Endothelial cell of umbilical vein (primary cell): ENCODE data around the gene SIAH3. TPM values are rescaled to one million over a fixed set of nuclear protein-coding genes. Genes with fewer than 3 reads are reported as not detected.

Source experiments
- BruUV-seq: library from RNA; stranded (reverse); fragments of 400-500 nt; replicated peaks from 2 replicates; lab custom pipeline; 2021; lab: Mats Ljungman, UMichigan
- CTCF ChIA-PET: fragments of 300-600, 350-600 bp; sonication (Branson Sonifier 250); formaldehyde crosslinking; loops from one replicate; lab custom pipeline; 2021; ENCODE audit warnings: antibody characterized with exemption, inconsistent platforms; lab: Charles Lee
- POLR2A ChIA-PET: fragments of 300-600, 350-600 bp; sonication (Branson Sonifier 250); formaldehyde crosslinking; loops from one replicate; lab custom pipeline; 2021; ENCODE audit warnings: antibody characterized with exemption, inconsistent platforms; lab: Charles Lee
- DNase-seq: peaks from one replicate; pipeline ENCODE4 v3.0.0-alpha.2; 2011; ENCODE audit warnings: low read depth, low spot score
- FAIRE-seq: peaks from 2 replicates; lab custom pipeline; 2011; peaks lifted over from hg19 to GRCh38; lab: Jason Lieb, UNC
- H2AFZ ChIP-seq: 2 replicates; pipeline ENCODE4 v1.6.0; 2012; ENCODE audit warnings: low read depth, low read length, control low read depth, inconsistent platforms
- H3K27ac ChIP-seq: 2 replicates; pipeline ENCODE4 v1.5.1; 2011; ENCODE audit warnings: low read depth, mild to moderate bottlenecking, control low read depth, low read length, moderate library complexity; ENCODE audit not compliant: insufficient read depth
- H3K27me3 ChIP-seq, 2 experiments: 2 replicates each; pipeline versions ENCODE4 v1.6.0 to v1.6.1; 2011; ENCODE audit warnings: low read length in 2 of 2, mixed read lengths in 1 of 2; ENCODE audit not compliant: control insufficient read depth in 2 of 2, insufficient read depth in 2 of 2
- H3K36me3 ChIP-seq, 2 experiments: 2 replicates in 1 of 2; 3 replicates in 1 of 2; pipeline ENCODE4 v1.5.1; 2011; ENCODE audit warnings: low read length in 2 of 2, mild to moderate bottlenecking in 1 of 2, moderate library complexity in 1 of 2; ENCODE audit not compliant: control insufficient read depth in 2 of 2, insufficient read depth in 2 of 2; ENCODE audit errors: extremely low read depth in 1 of 2
- H3K4me1 ChIP-seq: 3 replicates; pipeline ENCODE4 v1.5.1; 2011; ENCODE audit warnings: mild to moderate bottlenecking, low read length; ENCODE audit not compliant: control insufficient read depth, insufficient read depth; ENCODE audit errors: extremely low read depth
- H3K4me2 ChIP-seq: 2 replicates; pipeline ENCODE4 v1.6.1; 2011; ENCODE audit warnings: low read length, control low read depth, mixed read lengths; ENCODE audit not compliant: insufficient read depth
- H3K4me3 ChIP-seq, 3 experiments: fragments of 200-600 bp in 1 of 3; sonication (generic), shearing (Covaris generic) in 1 of 3; replicated peaks in 1 of 3; 2 replicates each; pipeline ENCODE4 v1.5.1; 2011 to 2016; ENCODE audit warnings: control low read depth in 3 of 3, low read length in 3 of 3, mild to moderate bottlenecking in 2 of 3, inconsistent platforms in 1 of 3, low read depth in 1 of 3, moderate library complexity in 1 of 3; ENCODE audit not compliant: insufficient read depth in 1 of 3
- H3K79me2 ChIP-seq: 2 replicates; pipeline ENCODE4 v1.6.0; 2012; ENCODE audit warnings: low read length, inconsistent platforms; ENCODE audit not compliant: control insufficient read depth, insufficient read depth
- H3K9ac ChIP-seq: replicated peaks from 2 replicates; pipeline ENCODE3; 2011; ENCODE audit warnings: low read length, control low read depth; ENCODE audit not compliant: insufficient read depth; ENCODE audit errors: extremely low read depth
- H3K9me1 ChIP-seq: replicated peaks from 3 replicates; pipeline ENCODE4 v1.6.0; 2011; ENCODE audit warnings: mild to moderate bottlenecking, low read length; ENCODE audit not compliant: control insufficient read depth, insufficient read depth; ENCODE audit errors: extremely low read depth
- H3K9me3 ChIP-seq: replicated peaks from 2 replicates; pipeline ENCODE4 v1.5.1; 2012; ENCODE audit warnings: low read length, inconsistent platforms; ENCODE audit not compliant: control insufficient read depth, insufficient read depth
- H4K20me1 ChIP-seq: replicated peaks from 2 replicates; pipeline ENCODE3; 2011; ENCODE audit warnings: mild to moderate bottlenecking, low read length; ENCODE audit not compliant: control insufficient read depth, insufficient read depth; ENCODE audit errors: extremely low read depth
- EZH2 ChIP-seq: IDR thresholded peaks from 2 replicates; pipeline ENCODE4 v1.6.1; 2012; ENCODE audit warnings: borderline replicate concordance, low read depth, mild to moderate bottlenecking, moderate library complexity, low read length, inconsistent platforms; ENCODE audit not compliant: severe bottlenecking
- FOS ChIP-seq: IDR thresholded peaks from 2 replicates; pipeline ENCODE4 v1.6.1; 2011; ENCODE audit warnings: mild to moderate bottlenecking, low read length, moderate library complexity, borderline replicate concordance; ENCODE audit not compliant: insufficient read depth
- GATA2 ChIP-seq: IDR thresholded peaks from 2 replicates; pipeline ENCODE4 v1.7.0; 2011; ENCODE audit warnings: low read depth, mild to moderate bottlenecking, moderate library complexity, mixed read lengths, low read length; ENCODE audit not compliant: insufficient read length, insufficient read depth
- JUN ChIP-seq: IDR thresholded peaks from 2 replicates; pipeline ENCODE4 v1.6.1; 2011; ENCODE audit warnings: borderline replicate concordance, low read depth; ENCODE audit not compliant: insufficient read length, insufficient read depth
- MYC ChIP-seq: IDR thresholded peaks from one replicate; pipeline ENCODE4 v1.6.1; 2011; ENCODE audit warnings: mild to moderate bottlenecking, low read depth, low read length
- POLR2A ChIP-seq: IDR thresholded peaks from 2 replicates; pipeline ENCODE4 v1.6.1; 2012; ENCODE audit warnings: low read depth, mild to moderate bottlenecking, control low read depth, low read length
- POLR2AphosphoS5 ChIP-seq: IDR thresholded peaks from 2 replicates; pipeline ENCODE4 v1.6.1; 2012; ENCODE audit warnings: low read depth, mild to moderate bottlenecking, control low read depth, low read length, moderate library complexity; ENCODE audit not compliant: insufficient read depth
- dilution Hi-C: fragments of 300-500 bp; cut with MboI; formaldehyde crosslinking; loops from one replicate; pipeline ENCODE4 v1.15.0; 2019; ENCODE audit warnings: low sequenced_read_pairs; ENCODE audit not compliant: extremely low pct_ligation_motif_present
- intact Hi-C: fragments of 100-400 bp; cut with micrococcal nuclease; formaldehyde crosslinking; loops from one replicate; pipeline ENCODE4 v1.10.0; 2022
- polyA plus RNA-seq, 4 experiments: library from polyadenylated mRNA; depleted of rRNA in 3 of 4; stranded (reverse) in 3 of 4; unstranded in 1 of 4; fragments of >200 nt; gene quantifications; 2 replicates each; pipeline versions ENCODE4 v1.2.1 to v1.2.3, GENCODE V29; 2011 to 2012; ENCODE audit warnings: missing spikeins in 1 of 4
- total RNA-seq: library from RNA; stranded (reverse); gene quantifications from 2 replicates; pipeline ENCODE4 v1.2.3, GENCODE V29; 2021
- TF ChIP-seq, protein P1 (sequence below), 2 donors: IDR thresholded peaks; 1 replicate in 1 of 2; 2 replicates in 1 of 2; pipeline ENCODE4 v1.5.1; 2011; ENCODE audit warnings: low read length in 2 of 2, mild to moderate bottlenecking in 2 of 2, moderate library complexity in 2 of 2, control low read depth in 1 of 2, inconsistent platforms in 1 of 2, low read depth in 1 of 2; ENCODE audit not compliant: insufficient read depth in 1 of 2; ENCODE audit errors: extremely low read depth in 1 of 2
- TF ChIP-seq, protein P2 (sequence below): IDR thresholded peaks from 2 replicates; pipeline ENCODE4 v1.6.1; 2011; ENCODE audit not compliant: insufficient read depth, insufficient read length

SIAH3 gene
- total and polyA plus RNA-seq, 2 donors (not counting 3 experiments of a cell fraction or from before 2014, with no cell fraction given): 0.03 TPM; not detected in 1

DNA sequence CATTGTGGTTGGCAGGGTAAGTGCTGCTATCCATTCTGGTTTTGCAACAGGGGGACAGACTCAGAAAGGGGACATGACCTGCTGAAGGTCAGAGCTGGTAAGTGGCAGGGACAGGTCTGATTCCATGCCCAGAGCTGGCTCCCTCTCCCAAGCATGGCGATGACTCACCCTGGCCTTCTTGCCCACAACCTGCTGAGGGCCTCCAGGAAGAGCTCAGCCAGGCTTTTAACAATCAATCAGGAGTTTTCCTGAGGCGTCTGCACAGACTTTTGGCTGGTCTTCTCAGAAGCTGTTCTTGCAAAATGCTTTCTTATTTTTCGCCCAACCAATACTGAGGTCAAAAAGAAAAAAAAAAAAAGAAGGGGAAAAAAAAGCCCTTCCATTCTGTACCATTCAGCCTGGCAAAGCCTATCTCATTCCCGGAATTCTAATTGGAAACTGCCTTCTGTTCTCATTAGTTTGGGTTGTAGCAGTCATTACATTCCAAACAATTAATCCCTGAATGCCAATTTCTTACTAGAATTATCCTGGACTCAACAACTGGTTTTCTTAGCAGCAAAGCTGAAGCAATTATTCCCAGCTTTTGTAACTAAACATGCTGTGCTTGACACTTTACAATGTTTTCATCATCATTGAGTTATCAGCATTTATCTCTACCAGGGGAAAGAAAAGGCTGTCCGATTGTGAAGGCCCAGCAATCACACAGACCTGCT is 17.7 kb downstream of the SIAH3 start:
- TF ChIP-seq FOS: peak; percentile 33
- TF ChIP-seq, protein P1, sequence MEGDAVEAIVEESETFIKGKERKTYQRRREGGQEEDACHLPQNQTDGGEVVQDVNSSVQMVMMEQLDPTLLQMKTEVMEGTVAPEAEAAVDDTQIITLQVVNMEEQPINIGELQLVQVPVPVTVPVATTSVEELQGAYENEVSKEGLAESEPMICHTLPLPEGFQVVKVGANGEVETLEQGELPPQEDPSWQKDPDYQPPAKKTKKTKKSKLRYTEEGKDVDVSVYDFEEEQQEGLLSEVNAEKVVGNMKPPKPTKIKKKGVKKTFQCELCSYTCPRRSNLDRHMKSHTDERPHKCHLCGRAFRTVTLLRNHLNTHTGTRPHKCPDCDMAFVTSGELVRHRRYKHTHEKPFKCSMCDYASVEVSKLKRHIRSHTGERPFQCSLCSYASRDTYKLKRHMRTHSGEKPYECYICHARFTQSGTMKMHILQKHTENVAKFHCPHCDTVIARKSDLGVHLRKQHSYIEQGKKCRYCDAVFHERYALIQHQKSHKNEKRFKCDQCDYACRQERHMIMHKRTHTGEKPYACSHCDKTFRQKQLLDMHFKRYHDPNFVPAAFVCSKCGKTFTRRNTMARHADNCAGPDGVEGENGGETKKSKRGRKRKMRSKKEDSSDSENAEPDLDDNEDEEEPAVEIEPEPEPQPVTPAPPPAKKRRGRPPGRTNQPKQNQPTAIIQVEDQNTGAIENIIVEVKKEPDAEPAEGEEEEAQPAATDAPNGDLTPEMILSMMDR (IDR thresholded peaks at IDR 0.05; ENCODE audit: extremely low read depth in 1 of 2, insufficient read depth in 1 of 2, low read depth in 1 of 2, low read length in 2 of 2): no peak
- Histone ChIP-seq H3K36me3 (no peaks in the 10 kb centered on the region), H3K9me1 (no peaks in the 10 kb centered on the region), H3K4me2 (no peak overlapping the region), H3K27ac (no peak overlapping the region), H3K4me3 (no peak overlapping the region), H3K27me3 (peaks cover 0 to 5% of the 10 kb centered on the region in 2 experiments), H2AFZ (no peak overlapping the region), H4K20me1 (no peaks in the 10 kb centered on the region), H3K9ac (no peak overlapping the region), H3K79me2 (no peaks in the 10 kb centered on the region), H3K4me1 (no peaks in the 10 kb centered on the region), H3K9me3 (no peaks in the 10 kb centered on the region)
- BruUV-seq: no TSS peak
- POLR2A ChIA-PET: no interaction called here
- CTCF ChIA-PET: interaction anchor here (0.9 to 1.3 kb wide), 5 partner anchors 11 to 326 kb away, joined by 3 to 5 read pairs (median 4); no protein-coding TSS in a partner anchor
- dilution Hi-C loops (no loop called here), intact Hi-C loops (no loop called here)
- DNase-seq (peak; percentile 45), FAIRE-seq (peak; percentile 56)

DNA sequence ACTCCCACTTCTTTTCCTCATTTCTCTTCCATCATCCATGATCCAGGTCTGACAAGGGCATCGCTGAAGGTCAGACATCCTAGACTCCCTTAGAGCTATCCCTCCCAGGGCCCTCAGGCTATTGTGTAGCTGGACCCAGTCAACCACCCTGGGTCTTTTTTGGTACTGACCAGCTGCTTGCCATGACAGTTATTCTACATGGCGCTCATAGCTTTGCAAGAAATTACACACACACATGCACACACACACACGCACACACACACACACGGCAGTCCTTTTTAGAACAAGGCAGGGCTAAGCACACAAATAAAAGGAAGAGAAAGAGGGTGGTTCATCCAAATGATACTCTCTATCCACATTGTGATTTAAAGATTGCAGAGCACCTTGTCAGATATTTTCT is 18.3 kb downstream of the SIAH3 start:
- ChIA-PET CTCF (interaction anchor here (0.9 to 1.3 kb wide), 5 partner anchors 11 to 327 kb away, joined by 3 to 5 read pairs (median 4); no protein-coding TSS in a partner anchor), POLR2A (no interaction called here)
- Histone ChIP-seq H3K4me3 (no peak overlapping the region), H3K36me3 (no peaks in the 10 kb centered on the region), H3K27ac (no peak overlapping the region), H4K20me1 (no peaks in the 10 kb centered on the region), H2AFZ (no peak overlapping the region), H3K79me2 (no peaks in the 10 kb centered on the region), H3K4me1 (no peaks in the 10 kb centered on the region), H3K9me1 (no peaks in the 10 kb centered on the region), H3K9ac (no peak overlapping the region), H3K9me3 (no peaks in the 10 kb centered on the region), H3K4me2 (no peak overlapping the region), H3K27me3 (peaks cover 0 to 5% of the 10 kb centered on the region in 2 experiments)
- intact Hi-C loops: no loop called here
- DNase-seq: no peak
- dilution Hi-C loops: no loop called here
- BruUV-seq: no TSS peak
- TF ChIP-seq EZH2 (no peak), FOS (no peak), POLR2A (no peak), GATA2 (no peak), JUN (no peak), MYC (no peak), POLR2AphosphoS5 (no peak)
- TF ChIP-seq, protein P2, sequence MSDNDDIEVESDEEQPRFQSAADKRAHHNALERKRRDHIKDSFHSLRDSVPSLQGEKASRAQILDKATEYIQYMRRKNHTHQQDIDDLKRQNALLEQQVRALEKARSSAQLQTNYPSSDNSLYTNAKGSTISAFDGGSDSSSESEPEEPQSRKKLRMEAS: no peak
- TF ChIP-seq, protein P1 (IDR thresholded peaks at IDR 0.05; ENCODE audit: extremely low read depth in 1 of 2, insufficient read depth in 1 of 2, low read depth in 1 of 2, low read length in 2 of 2): no peak
- FAIRE-seq: no peak
